GM21360 (cell line): ENCODE data around the gene SCGB1A1.

ENCODE experiments used
- ATAC-seq: cut with Tn5 transposase; IDR thresholded peaks from one replicate; pipeline ENCODE4 v1.9.1; 2021; ENCODE audit warnings: mild to moderate bottlenecking, moderate library complexity; ENCODE audit not compliant: unreplicated experiment

Gene SCGB1A1

DNA sequence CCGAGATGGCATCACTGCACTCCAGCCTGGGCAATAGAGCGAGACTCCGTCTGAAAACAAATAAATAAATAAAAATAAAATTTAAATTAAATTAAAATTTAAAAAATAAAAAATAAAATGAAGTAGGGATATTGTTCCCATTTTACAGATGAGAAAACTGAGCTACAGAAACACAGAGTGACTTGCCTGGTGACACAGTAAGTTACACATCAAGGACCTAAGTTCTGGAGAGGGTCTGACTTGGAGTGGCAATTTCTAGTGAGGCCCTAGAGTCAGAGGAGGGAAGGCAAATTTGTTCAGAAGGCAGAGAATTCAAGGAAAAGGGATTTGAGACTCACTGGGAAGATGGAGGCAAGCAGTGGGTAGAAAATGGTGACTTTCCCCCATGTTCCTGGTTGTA is 2.0 kb downstream of the SCGB1A1 start:
- ATAC-seq, result no peak

DNA sequence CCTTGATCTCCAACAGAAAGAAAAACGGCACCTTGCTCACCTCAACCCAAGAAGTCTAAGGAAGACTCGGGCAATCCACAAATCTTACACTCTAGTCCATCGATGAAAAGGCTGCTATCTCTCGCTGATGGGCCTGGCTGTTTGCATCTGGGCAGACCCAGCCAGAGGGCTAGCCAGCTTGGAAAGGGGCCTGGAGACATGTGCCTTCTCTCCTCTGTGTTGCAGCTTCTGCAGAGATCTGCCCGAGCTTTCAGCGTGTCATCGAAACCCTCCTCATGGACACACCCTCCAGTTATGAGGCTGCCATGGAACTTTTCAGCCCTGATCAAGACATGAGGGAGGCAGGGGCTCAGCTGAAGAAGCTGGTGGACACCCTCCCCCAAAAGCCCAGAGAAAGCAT is 3.2 kb downstream of the SCGB1A1 start:
- no peak for ATAC-seq

DNA sequence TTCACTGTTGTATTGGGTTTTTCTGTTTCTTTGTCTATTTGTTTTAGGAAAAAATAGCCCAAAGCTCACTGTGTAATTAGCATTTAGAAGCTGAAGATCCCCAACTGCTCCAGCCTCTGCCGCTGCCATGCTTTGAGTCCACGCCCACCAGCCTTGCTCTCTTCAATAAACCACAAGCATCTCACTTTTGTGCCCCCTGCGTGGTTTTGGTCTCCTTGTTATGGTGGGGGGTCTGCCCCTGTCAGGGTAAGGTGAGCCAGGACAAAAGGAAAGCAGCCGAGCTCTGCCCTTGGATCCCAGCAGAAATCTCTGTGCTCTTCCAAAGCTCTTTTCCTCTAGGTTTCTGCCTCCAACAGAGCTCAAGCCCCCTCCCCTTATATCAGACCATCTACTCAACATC is 4.2 kb downstream of the SCGB1A1 start:
- no peak for ATAC-seq

DNA sequence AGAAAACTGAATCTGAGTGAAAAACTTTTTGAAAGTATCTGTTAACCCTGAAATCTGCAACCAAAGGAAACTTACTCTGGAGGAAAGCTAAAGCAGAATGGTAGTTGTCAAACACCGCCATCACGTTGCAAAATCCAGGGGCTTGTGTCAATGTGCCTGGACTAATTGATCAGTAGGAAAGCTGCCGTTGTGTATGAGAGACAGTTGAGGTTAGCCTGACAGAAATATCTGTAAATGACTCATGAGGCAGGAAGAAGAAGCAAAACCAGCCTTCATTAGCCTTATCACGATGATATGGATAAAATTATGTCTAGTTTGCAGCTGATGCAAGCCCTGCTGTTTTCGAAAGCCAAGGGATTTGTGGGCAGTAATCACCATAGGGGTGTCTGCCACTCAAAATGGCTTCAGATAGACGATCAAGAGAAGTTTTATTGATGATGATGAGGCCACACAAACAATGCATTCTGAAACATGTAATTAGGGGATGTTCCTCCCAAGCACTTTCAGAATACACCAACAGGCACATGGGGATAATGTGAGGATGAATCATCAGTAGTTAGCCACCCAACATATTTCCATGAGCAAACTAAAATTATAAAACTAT is 8.9 kb downstream of the SCGB1A1 start:
- ATAC-seq, result no peak

DNA sequence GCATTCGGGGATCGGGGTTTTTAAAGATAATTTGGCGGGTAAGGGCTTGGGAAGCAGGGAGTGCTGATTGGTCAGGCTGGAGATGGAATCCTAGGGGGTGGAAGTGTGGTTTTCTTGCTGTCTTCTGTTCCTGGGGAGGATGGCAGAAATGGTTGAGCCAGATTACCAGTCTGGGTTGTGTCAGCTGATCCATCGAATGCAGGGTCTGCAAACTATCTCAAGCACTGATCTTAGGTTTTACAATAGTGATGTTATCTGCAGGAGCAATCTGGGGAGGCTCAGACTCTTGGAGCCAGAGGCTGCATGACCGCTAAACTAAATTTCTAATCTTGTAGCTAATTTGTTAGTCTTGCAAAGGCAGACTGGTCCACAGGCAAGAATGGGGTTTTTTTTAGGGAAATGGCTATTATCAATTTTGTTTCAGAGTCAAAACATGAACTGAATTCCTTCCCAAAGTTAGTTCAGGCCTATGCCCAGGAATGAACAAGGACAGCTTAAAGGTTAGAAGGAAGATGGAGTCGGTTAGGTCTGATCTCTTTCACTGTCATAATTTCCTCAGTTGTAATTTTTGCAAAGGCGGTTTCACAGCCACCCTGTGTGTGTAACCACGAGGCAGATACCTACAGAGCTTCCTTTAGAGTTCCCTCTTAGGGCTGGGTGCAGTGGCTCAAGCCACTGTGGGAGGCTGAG is 10.2 kb downstream of the SCGB1A1 start:
- no peak for ATAC-seq

DNA sequence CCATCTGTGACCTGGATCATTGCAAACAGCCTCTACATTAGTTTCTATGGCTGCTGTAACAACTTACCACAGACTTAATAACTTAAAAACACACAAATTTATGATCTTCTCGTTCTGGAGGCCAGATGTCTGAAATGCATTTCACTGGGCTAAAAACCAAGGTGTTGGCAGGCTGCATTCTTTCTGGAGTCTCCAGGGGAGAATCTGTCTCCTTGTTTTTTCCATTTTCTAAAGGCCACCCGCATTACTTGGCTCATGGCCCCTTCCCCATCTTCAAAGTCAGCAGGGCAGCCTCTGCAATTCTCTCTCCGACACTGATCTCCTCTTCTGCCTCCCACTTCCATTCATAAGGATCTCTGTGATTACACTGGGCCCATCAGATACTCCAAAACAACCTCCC is 11.6 kb downstream of the SCGB1A1 start:
- no peak for ATAC-seq

DNA sequence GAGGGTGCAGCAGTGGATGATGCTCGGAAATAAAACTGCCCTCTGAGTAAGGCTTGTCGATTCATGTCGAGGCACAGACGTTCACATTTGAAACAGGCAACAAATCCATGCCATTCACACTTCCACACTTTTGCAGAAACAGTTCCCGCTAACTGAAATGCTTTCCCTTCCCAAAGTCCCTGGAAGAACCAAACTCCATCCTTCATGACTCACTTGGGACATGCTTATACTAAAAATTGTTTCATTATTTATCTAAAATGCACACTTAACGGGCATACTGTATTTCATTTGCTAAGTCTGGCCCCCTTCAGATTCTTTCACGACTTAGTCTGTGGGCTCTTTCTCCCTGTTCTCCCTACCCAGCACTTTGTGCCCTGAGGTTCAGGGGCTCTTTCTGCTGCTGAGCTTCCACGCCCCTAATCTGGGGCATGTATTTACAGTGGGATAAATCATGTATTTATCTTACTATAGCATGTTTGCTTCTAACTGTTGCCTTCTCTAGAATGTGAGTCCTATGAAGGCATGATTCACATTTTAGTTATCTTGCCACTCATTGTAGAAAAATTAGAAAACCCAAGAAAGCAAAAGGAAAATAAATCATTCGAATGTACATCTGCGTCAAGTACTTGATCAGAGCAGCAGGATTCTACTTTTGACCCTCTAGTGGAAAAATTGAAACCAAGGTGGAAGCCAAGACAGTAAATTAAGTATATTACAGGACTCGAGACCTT is 12.5 kb downstream of the SCGB1A1 start:
- ATAC-seq, result no peak

DNA sequence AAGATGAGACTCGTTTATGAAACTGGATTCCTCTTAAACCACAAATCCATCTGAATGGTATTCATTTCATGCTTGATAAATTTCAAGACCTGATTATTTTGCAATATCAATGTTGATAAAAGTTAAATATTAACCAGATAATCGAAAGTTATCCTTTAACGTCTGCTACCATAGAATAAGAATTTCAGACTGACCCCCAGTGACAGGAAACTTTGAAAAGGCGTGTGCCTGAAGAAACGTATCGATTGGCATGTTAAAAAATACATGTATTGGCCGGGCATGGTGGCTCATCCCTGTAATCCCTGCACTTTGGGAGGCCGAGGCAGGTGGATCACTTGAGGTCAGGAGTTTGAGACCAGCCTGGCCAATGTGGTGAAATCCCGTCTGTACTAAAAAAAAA is 13.9 kb downstream of the SCGB1A1 start:
- ATAC-seq, result no peak

DNA sequence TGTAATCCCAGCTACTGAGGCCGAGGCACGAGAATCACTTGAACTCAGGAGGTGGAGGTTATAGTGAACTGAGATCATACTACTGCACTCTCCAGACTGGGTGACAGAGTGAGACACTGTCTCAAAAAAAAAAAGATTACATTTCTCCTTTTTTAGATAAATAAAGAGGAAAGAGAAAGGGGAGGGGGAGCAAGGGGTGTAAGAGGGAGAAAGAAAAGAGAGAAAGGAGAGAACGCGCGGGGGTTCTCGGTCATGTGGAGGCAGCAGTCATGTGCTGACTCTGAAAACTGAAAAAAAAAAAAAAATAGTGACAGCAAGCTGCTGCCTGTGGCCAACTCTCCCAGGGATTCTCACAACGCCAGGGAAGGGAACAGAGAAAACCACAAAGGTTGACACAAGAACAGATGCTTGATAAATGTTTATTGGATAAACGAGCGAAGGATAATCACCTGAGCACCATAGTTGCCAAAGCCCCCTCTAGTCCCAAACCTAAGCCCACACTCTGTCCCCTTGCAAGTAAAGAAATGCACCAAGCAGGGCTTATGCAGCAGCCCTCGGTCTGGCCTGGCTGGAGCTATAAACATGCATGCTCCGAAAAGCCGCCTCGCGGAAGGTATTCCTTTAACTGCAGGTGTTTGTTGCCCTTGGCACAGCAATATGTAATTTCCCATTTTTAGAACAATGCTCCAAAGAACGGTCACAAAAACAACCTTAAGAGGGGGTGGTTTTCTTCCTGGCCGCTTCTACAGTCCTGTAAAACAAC is 14.5 kb downstream of the SCGB1A1 start:
- no peak for ATAC-seq

DNA sequence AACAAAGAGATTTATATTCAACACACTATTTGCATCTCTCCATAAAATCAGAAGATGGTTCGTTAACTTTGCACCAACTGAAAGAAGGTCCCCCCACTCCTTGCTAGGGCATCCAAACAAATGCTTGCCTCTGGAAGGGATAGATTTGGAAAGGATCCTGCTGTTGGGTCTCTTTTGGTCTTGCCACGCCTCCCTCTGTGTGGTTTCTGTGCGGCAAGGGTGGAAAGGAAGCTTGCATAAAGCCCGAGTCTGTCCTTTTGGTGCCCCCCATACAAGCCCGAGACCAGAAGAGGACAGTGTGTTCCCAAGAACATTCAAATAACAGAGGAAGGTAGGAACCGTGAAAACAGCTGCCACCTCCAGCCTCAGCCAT is 15.1 kb downstream of the SCGB1A1 start:
- ATAC-seq, result no peak

DNA sequence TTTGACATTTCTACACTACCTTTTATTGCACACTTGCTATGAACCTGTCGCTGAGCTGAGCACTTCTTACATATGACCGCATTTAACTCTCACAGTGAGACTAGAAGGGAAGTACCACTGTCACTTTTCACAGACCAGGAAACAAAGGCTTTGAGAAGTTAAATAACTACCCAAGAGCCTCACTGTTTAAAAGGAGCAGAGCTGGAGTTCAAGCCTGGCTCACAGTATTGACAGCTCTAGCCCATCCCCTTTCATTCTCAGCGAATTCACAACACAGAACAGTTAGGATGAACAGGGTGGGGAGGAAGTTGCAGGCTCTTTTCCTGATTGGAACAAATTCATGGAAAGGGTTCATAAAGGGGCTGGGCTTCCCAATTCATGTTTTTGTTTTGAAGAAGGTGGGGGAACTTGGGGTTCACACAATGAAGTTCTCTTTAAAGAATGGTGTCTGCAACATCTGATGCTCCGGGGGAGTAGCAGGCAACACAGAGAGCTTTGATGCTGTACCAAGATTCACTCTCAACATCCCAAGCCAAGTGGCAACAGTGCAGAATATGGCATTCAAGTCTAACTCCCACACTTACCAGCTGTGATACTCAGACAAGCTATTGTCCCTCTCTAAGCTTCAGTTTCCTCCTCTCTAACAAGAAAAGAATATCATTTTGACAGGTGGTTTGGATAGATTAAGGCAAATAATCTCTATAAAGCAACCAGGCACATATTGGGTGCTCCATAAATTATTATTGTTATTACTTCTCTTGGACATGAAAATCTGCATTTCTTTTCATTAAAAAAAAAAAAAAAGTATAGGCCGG is 17.2 kb downstream of the SCGB1A1 start:
- ATAC-seq, result no peak

DNA sequence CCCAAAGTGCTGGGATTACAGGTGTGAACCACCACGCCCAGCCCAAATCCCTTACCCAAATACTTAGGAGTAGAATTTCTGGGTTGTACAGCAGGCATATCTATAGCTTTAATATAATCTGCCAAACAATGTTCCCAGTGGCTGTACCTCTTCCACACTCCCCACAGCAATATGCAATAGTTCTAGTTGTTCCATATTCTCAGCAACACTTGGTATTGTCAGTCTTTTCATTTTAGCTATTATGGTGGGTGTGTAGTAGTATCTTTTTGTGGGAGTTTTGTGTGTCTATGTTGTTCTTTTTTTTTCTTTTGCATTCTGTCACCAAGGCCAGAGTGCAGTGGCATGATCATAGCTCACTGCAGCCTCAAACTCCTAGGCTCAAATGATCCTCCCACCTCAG is 18.8 kb downstream of the SCGB1A1 start:
- no peak for ATAC-seq

DNA sequence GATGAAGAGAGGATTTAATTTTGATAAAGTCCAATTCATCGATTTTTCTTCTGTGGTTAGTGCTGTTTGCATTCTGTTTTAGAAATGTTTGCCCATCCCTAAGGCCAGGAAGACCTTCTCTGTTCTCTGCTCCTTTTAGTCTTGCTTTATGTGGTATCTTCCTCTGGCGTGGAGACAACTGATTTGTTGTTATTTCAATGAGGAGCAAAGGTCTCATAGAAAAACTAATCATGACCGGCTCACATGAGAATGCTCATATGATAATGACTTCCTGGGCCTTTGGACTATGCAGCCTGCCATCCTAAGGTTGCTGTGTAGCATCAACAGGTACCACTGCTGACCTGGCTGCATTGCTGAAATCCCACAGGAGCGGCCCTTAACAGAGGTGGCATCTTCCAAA is 19.8 kb downstream of the SCGB1A1 start:
- ATAC-seq, result no peak

DNA sequence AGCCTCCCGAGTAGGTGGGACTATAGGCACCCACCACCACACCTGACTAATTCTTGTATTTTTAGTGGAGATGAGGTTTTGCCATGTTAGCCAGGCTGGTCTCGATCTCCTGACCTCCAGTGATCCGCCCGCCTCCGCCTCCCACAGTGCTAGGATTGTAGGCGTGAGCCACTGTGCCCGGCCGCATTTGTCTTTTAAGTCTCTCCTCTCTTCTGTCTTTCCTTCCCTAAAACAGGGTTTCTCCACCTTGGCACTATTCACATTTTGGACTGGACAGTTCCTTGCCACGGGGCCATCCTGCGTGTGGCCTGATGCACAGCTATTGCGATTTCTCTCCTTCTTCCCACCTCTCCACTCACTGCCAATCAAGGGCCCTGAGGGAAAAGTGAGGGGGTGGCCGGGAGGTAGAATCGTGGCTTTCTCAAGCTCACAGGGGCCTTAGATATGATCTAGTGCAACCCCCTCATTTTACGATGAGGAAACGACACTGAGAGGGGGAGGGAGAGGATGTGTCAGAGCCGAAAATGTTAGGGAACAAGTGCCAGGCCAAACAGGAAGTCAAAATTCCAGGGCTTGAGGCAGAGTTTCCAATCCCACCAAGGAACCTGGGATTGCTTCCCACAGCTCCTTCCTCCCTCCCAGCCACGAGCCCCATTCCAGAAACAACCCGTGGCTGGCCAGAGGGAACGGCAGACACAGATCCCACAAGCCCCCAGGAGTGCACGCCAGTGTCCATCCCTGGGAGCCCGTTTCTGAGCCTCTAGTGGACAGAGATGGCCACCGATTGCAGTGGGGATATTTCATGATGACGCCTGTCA is 21.2 kb downstream of the SCGB1A1 start:
- no peak for ATAC-seq

DNA sequence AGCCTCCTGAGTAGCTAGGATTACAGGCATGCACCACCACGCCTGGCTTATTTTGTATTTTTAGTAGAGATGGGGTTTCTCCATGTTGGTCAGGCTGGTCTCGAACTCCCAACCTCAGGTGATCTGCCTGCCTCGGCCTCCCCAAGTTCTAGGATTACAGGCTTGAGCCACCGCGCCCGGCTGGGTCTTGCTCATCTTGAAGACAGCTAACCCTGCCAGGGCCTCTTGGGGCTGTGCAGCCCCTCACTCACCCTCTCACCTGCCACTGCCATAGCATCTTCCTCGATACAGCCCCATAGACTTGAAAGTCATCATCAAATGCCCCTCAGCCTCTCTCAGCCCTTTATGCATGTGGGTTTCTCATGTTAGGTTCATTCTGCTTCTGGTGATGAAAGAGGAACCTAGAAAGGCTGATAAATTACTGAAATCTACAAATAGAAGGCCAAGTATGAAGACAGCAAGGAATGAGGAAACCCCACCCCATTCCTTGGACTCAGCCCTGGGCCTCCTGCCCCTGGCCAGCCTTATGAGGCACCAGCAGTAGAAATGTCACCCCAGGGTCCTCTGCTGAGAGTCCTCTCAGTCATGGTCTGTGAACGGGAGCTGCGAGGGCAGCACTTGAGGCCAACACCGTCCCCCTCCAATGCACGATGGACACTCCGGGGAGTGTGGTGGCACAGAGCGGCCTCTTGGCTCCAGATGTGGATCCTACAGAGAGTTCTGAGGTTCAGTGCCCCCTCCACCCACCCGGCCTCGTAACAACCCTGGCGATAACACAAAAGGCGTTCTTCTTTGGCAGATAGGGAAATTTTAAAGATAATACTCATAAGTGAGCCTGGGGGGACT is 24.8 kb downstream of the SCGB1A1 start:
- no peak for ATAC-seq

DNA sequence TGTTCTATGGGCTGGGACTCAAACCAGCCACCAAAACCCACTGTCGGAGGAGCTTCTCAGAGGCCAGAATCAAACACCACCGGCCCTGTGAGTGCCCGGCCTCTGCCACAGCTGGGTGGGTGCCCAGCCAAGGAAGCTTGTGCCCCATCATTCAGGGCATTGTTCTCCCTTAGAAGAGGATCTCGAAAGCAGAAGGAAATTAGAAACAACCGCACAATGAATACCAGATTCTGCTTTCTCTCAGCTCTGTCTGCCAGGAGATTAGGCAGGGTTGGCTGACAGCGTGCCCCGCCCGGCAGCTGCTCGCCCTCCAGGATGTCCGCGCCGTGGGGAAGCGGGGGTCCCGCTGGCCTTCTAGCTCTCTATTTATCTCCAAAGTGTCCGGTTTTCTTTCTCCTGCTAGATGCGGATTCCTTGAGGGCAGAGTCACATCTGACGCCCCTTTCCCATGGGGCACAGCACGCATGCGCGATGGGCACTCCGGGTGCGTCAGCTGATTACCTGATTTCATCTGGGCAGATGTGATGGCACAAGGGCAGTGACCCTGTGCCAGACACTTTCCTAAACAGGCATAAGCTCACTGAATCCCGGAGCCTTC is 25.5 kb downstream of the SCGB1A1 start:
- no peak for ATAC-seq

DNA sequence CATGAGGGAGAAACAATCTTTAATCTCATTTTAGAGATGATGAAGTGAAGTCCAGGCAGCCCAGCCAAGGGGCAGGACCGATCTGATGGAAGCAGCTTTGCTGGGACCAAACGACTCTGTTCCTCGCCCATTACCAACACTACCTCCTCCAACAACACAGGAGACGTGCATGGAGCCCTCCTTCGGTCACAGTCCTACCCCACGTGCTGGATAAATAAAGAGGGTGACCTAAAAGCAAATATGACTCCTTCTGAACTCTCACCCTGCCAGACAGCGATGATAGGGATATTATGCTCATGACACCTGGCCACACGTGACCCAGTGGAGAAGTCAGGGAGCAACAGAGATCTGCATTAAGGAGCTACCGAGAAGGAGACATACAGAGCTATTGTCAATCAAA is 26.0 kb downstream of the SCGB1A1 start:
- no peak for ATAC-seq

DNA sequence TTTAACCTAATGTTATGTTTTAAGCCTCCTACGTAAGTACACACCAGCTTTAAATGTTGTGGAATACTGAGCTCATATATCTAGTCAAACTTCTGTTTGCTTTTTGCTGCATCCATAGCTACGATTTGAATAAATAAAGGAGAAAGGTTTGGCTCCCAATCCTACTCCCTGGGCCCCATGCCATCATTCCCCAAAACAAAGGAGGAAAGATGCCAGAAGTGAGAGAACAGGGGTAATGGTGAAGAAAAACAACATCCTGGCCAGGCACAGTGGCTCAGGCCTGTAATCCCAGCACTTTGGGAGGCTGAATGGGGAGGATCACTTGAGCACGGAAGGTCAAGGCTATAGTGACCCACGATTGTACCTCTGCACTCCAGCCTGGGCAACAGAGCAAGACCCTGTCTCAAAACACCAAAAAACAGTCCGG is 26.5 kb downstream of the SCGB1A1 start:
- ATAC-seq, result no peak

DNA sequence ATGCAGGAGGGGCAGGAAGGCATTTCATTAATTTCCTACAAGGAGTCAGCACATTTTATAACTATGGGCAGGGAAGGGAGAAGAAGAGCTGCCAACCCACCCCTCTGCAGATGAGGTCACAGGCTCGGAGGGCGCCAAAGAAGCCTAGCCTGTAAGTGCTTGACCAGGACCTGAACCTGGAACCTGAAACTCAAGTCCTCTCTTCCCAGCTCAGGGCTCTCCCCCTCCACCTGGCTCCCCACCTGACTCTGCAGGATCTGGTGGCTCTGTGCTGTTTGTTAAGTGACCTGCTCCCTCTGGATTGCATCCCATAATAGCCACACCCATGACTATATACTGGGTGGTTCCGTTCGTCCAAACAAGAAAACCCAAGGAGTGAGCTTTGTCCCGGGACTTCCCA is 27.3 kb downstream of the SCGB1A1 start:
- ATAC-seq, result no peak
